ENCODE measurements around the gene ABHD8. TPM values are rescaled to one million over a fixed set of nuclear protein-coding genes. Genes with fewer than 3 reads are reported as not detected.

Gene ABHD8
- total RNA-seq, 1 donor from 2014 or later: 8.5 TPM

- H3K4me1 ChIP-seq (ENCODE audit: insufficient read depth, low read length): peaks cover 19% of the 10 kb centered on the region
- no peak for FAIRE-seq
- no peak overlapping the region for H3K27ac Mint-ChIP-seq (ENCODE audit: unreplicated experiment)
- H3K36me3 Mint-ChIP-seq (ENCODE audit: low read depth, unreplicated experiment): peaks cover 7% of the 10 kb centered on the region
- H3K4me1 Mint-ChIP-seq (ENCODE audit: low read depth, unreplicated experiment): peaks cover 24% of the 10 kb centered on the region
- no peak for DNase-seq (ENCODE audit: low read depth)
- TF ChIP-seq CTCF (IDR thresholded peaks at IDR 0.05; ENCODE audit: insufficient read depth, low read depth, low read length) (no peak), EZH2 (IDR thresholded peaks at IDR 0.05; ENCODE audit: insufficient read depth, low read length) (no peak)
- H3K27ac ChIP-seq (ENCODE audit: low read depth, low read length): no peak overlapping the region
- peak overlapping the region; percentile 34 for H2AFZ ChIP-seq (ENCODE audit: low read depth, low read length)
- H4K20me1 ChIP-seq (ENCODE audit: insufficient read depth, low read length): peaks cover 29% of the 10 kb centered on the region
- no peaks in the 10 kb centered on the region for H3K9me3 ChIP-seq (ENCODE audit: insufficient read depth, low read depth, low read length)
- peaks cover 32% of the 10 kb centered on the region for H3K79me2 ChIP-seq (ENCODE audit: insufficient read depth, low read length)
- H3K9ac ChIP-seq (ENCODE audit: low read length): peak overlapping the region; percentile 79
- H3K36me3 ChIP-seq (ENCODE audit: insufficient read depth, low read length): no peaks in the 10 kb centered on the region
- H3K4me3 Mint-ChIP-seq (ENCODE audit: unreplicated experiment): peak overlapping the region; percentile 95
- peak overlapping the region; percentile 74 for H3K4me3 ChIP-seq (ENCODE audit: insufficient read depth, low read depth, low read length)
- H3K9me3 Mint-ChIP-seq (ENCODE audit: unreplicated experiment): no peaks in the 10 kb centered on the region
- no peaks in the 10 kb centered on the region for H3K27me3 ChIP-seq (ENCODE audit: insufficient read depth, low read length)
- no peaks in the 10 kb centered on the region for H3K27me3 Mint-ChIP-seq (ENCODE audit: low read depth, unreplicated experiment)
- peak overlapping the region; percentile 96 for H3K4me2 ChIP-seq (ENCODE audit: low read length)
Measured at GRCh38 chr19:17244618-17245534, 58.3 kb downstream of the ABHD8 start.

- H3K36me3 Mint-ChIP-seq (ENCODE audit: low read depth, unreplicated experiment): peaks cover 9% of the 10 kb centered on the region
- H3K4me3 ChIP-seq (ENCODE audit: insufficient read depth, low read depth, low read length): peak overlapping the region; percentile 74
- H3K4me1 ChIP-seq (ENCODE audit: insufficient read depth, low read length): peaks cover 19% of the 10 kb centered on the region
- H3K9ac ChIP-seq (ENCODE audit: low read length): peak overlapping the region; percentile 79
- no peak for TF ChIP-seq CTCF (IDR thresholded peaks at IDR 0.05; ENCODE audit: insufficient read depth, low read depth, low read length)
- no peak for TF ChIP-seq EZH2 (IDR thresholded peaks at IDR 0.05; ENCODE audit: insufficient read depth, low read length)
- peak overlapping the region; percentile 71 for H2AFZ ChIP-seq (ENCODE audit: low read depth, low read length)
- peak overlapping the region; percentile 62 for H3K27ac Mint-ChIP-seq (ENCODE audit: unreplicated experiment)
- H3K79me2 ChIP-seq (ENCODE audit: insufficient read depth, low read length): peaks cover 32% of the 10 kb centered on the region
- H3K27me3 Mint-ChIP-seq (ENCODE audit: low read depth, unreplicated experiment): no peaks in the 10 kb centered on the region
- H3K9me3 ChIP-seq (ENCODE audit: insufficient read depth, low read depth, low read length): no peaks in the 10 kb centered on the region
- no peaks in the 10 kb centered on the region for H3K36me3 ChIP-seq (ENCODE audit: insufficient read depth, low read length)
- no peak overlapping the region for H3K27ac ChIP-seq (ENCODE audit: low read depth, low read length)
- DNase-seq (ENCODE audit: low read depth) (no peak), FAIRE-seq (no peak)
- H3K4me3 Mint-ChIP-seq (ENCODE audit: unreplicated experiment): peak overlapping the region; percentile 95
- no peaks in the 10 kb centered on the region for H3K27me3 ChIP-seq (ENCODE audit: insufficient read depth, low read length)
- H3K4me2 ChIP-seq (ENCODE audit: low read length): peak overlapping the region; percentile 96
- peaks cover 18% of the 10 kb centered on the region for H3K4me1 Mint-ChIP-seq (ENCODE audit: low read depth, unreplicated experiment)
- H4K20me1 ChIP-seq (ENCODE audit: insufficient read depth, low read length): peaks cover 29% of the 10 kb centered on the region
- no peaks in the 10 kb centered on the region for H3K9me3 Mint-ChIP-seq (ENCODE audit: unreplicated experiment)
Measured at GRCh38 chr19:17243830-17244617, 59.2 kb downstream of the ABHD8 start.

Data from astrocyte (in vitro differentiated cells and primary cell).